Omental fat pad (tissue), 4 donors: ENCODE data around the gene ATP8A2. TPM values are rescaled to one million over a fixed set of nuclear protein-coding genes. Genes with fewer than 3 reads are reported as not detected.

Source experiments
- ATAC-seq: fragments of 150-250 bp; one replicate; pipeline ENCODE4 v1.9.1; 2016; ENCODE audit warnings: mild to moderate bottlenecking, moderate library complexity; ENCODE audit not compliant: low FRiP score
- DNase-seq: peaks from one replicate; pipeline ENCODE4 v3.0.0-alpha.2; 2019; ENCODE audit warnings: low spot score
- total RNA-seq, 4 donors: library from RNA; depleted of rRNA; stranded (reverse); fragments of >200 nt; gene quantifications; one replicate each; pipeline ENCODE4 v1.1.0, GENCODE V29; 2016
- TF ChIP-seq, protein P1 (sequence below), 3 donors: fragments of 450-650 bp; IDR thresholded peaks; one replicate each; pipeline ENCODE4 v1.5.1; 2016 to 2017; ENCODE audit warnings: antibody characterized with exemption in 3 of 3, mild to moderate bottlenecking in 3 of 3, moderate library complexity in 2 of 3

The ATP8A2 gene
- total RNA-seq, 4 donors from 2014 or later: 0.16 to 0.19 TPM; not detected in 2

DNA sequence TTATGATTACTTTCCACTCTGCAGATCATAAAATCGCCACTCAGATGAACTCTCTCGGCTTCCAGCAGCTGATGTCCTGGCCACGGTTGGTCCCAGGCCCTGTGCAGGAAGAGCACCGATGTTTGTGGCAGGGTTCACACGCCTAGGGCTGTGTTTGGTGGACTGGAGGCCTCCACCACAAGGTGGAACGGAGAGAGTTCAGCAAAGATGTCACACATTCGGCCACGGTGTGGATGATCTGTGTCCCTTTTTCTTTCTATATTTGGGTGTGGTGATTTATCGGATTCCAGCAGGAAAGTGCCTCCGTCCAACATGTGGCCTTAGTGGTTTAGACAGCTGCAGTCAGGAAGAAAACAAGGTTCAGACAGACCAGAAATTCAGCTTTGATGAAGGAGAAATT lies 680.6 kb downstream of the ATP8A2 start:
- ATAC-seq: no peak
- DNase-seq: no peak
- TF ChIP-seq, protein P1, sequence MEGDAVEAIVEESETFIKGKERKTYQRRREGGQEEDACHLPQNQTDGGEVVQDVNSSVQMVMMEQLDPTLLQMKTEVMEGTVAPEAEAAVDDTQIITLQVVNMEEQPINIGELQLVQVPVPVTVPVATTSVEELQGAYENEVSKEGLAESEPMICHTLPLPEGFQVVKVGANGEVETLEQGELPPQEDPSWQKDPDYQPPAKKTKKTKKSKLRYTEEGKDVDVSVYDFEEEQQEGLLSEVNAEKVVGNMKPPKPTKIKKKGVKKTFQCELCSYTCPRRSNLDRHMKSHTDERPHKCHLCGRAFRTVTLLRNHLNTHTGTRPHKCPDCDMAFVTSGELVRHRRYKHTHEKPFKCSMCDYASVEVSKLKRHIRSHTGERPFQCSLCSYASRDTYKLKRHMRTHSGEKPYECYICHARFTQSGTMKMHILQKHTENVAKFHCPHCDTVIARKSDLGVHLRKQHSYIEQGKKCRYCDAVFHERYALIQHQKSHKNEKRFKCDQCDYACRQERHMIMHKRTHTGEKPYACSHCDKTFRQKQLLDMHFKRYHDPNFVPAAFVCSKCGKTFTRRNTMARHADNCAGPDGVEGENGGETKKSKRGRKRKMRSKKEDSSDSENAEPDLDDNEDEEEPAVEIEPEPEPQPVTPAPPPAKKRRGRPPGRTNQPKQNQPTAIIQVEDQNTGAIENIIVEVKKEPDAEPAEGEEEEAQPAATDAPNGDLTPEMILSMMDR (IDR thresholded peaks at IDR 0.05): no peak

GRCh38 chr13:26053418-26053980 lies 681.7 kb downstream of the ATP8A2 start:
- TF ChIP-seq, protein P1 (IDR thresholded peaks at IDR 0.05): no peak
- DNase-seq: no peak

DNA sequence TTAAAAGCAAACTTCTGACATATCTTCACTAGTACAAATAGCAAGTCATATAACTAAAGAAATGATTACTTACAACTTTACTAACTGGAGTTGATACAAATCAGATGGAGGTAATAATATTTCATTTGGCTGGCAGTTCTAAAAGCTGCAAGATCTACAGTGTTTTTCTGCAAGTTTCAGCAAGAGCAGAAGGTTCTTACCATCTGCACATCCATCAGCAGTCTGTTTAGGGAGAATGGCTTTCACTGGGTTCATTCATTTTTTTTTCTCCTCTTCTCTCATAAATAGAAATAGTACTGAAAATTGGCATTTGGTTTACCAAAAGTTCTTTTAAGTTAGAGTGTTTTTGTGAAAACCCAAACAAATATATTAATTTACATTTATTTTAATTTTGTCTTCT lies 683.1 kb downstream of the ATP8A2 start:
- ATAC-seq (no peak), DNase-seq (no peak)
- TF ChIP-seq, protein P1 (IDR thresholded peaks at IDR 0.05): no peak

More at GRCh38 chr13:26053418-26053980, 681.7 kb downstream of the ATP8A2 start:
- ATAC-seq: no peak

DNA sequence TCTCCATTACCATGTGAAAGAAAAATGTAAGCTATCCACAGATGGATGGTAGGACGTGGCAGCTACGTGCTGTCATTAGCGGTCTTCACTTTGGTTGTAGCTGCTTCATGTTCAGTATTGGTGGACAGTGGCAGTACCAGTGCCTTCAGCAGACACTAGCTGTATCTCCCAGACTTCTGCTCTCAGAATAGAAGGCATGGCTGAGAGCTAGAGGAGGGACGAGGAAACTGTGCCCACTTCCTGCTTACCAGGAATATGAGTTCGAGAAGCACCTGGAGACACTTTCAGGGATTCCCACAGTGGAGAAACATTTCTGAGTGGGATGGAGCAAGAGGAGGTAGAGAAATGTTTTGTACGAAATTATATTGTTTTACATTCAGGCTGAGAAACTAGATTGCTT lies 686.9 kb downstream of the ATP8A2 start:
- no peak for DNase-seq
- TF ChIP-seq, protein P1 (IDR thresholded peaks at IDR 0.05): no peak
- no peak for ATAC-seq

DNA sequence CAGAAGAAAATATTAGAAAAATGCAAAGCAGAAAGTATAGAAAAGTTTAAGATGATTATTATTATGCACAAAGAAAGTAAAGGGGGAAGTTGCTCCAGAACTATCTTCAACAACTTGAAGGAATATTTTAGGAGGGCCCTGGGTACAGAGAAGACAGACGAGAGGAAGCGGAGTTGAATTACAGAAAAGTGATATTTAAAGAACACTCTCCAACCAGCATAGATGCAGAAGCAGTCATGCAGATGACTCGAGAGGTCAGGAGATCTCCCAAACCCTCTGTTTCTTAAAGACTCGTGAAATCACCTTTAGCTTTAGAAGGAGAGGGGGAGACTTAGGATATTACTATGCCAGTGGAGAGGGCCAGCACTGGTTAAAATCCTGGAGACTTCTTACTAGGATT lies 688.6 kb downstream of the ATP8A2 start:
- ATAC-seq: no peak
- no peak for DNase-seq
- TF ChIP-seq, protein P1 (IDR thresholded peaks at IDR 0.05): no peak

- TF ChIP-seq, protein P1 (IDR thresholded peaks at IDR 0.05): no peak
- ATAC-seq (no peak), DNase-seq (no peak)
These were observed 689.5 kb downstream of the ATP8A2 start for GRCh38 chr13:26061256-26061655.

- no peak for ATAC-seq
- TF ChIP-seq, protein P1 (IDR thresholded peaks at IDR 0.05): no peak
- no peak for DNase-seq
These were observed 690.2 kb downstream of the ATP8A2 start for GRCh38 chr13:26061947-26062346.
